HEK293 (cell line): ENCODE data around the gene SURF4.

ENCODE experiments used
- GLI4 ChIP-seq: fragments of 450-650 bp; formaldehyde crosslinking; IDR thresholded peaks from 2 replicates; pipeline ENCODE4 v1.5.1; 2016; ENCODE audit warnings: missing biosample characterization, missing genetic modification characterization
- HIC1 ChIP-seq: fragments of 450-650 bp; formaldehyde crosslinking; IDR thresholded peaks from 2 replicates; pipeline ENCODE4 v1.5.1; 2016; ENCODE audit warnings: missing biosample characterization, missing genetic modification characterization
- KLF10 ChIP-seq: fragments of 450-650 bp; IDR thresholded peaks from 2 replicates; pipeline ENCODE4 v1.5.1; 2018; ENCODE audit warnings: missing biosample characterization, mild to moderate bottlenecking, missing genetic modification characterization
- KLF9 ChIP-seq: fragments of 450-650 bp; formaldehyde crosslinking; IDR thresholded peaks from 2 replicates; pipeline ENCODE4 v1.5.1; 2016; ENCODE audit warnings: missing biosample characterization, missing genetic modification characterization, low read depth
- MEIS1 ChIP-seq: sonication (generic); formaldehyde crosslinking; IDR thresholded peaks from 2 replicates; pipeline ENCODE4 v1.8.1; 2022; ENCODE audit warnings: missing genetic modification reagents, mild to moderate bottlenecking, borderline replicate concordance
- ZBTB7A ChIP-seq: fragments of 450-650 bp; formaldehyde crosslinking; IDR thresholded peaks from 2 replicates; pipeline ENCODE4 v1.5.1; 2016; ENCODE audit warnings: low read depth, missing biosample characterization, missing genetic modification characterization
- ZNF132 ChIP-seq: fragments of 450-650 bp; formaldehyde crosslinking; IDR thresholded peaks from 2 replicates; pipeline ENCODE4 v1.5.1; 2017; ENCODE audit warnings: missing biosample characterization, missing genetic modification characterization, borderline replicate concordance
- ZNF138 ChIP-seq: fragments of 450-650 bp; formaldehyde crosslinking; IDR thresholded peaks from 2 replicates; pipeline ENCODE4 v1.5.1; 2016; ENCODE audit warnings: missing biosample characterization, missing genetic modification characterization, borderline replicate concordance
- ZNF155 ChIP-seq: fragments of 450-650 bp; formaldehyde crosslinking; IDR thresholded peaks from 2 replicates; pipeline ENCODE4 v1.5.1; 2016; ENCODE audit warnings: missing biosample characterization, missing genetic modification characterization
- ZNF169 ChIP-seq: fragments of 450-650 bp; formaldehyde crosslinking; IDR thresholded peaks from 2 replicates; pipeline ENCODE4 v1.5.1; 2016; ENCODE audit warnings: missing biosample characterization, missing genetic modification characterization
- ZNF24 ChIP-seq: fragments of 450-650 bp; formaldehyde crosslinking; IDR thresholded peaks from 2 replicates; pipeline ENCODE4 v1.5.1; 2016; ENCODE audit warnings: missing biosample characterization, missing genetic modification characterization
- ZNF280D ChIP-seq: fragments of 450-650 bp; formaldehyde crosslinking; IDR thresholded peaks from 2 replicates; pipeline ENCODE4 v1.5.1; 2016; ENCODE audit warnings: missing biosample characterization, missing genetic modification characterization
- ZNF302 ChIP-seq: fragments of 450-650 bp; formaldehyde crosslinking; IDR thresholded peaks from 2 replicates; pipeline ENCODE4 v1.5.1; 2016; ENCODE audit warnings: missing biosample characterization, missing genetic modification characterization, low read depth
- ZNF335 ChIP-seq: fragments of 450-650 bp; formaldehyde crosslinking; conservative IDR thresholded peaks from 2 replicates; pipeline ENCODE4 v1.5.1; 2016; ENCODE audit warnings: missing biosample characterization, missing genetic modification characterization
- ZNF513 ChIP-seq: fragments of 450-650 bp; IDR thresholded peaks from 2 replicates; pipeline ENCODE4 v1.5.1; 2018; ENCODE audit warnings: missing biosample characterization, missing genetic modification characterization
- ZNF530 ChIP-seq: fragments of 450-650 bp; formaldehyde crosslinking; IDR thresholded peaks from 2 replicates; pipeline ENCODE4 v1.5.1; 2016; ENCODE audit warnings: low read depth, missing biosample characterization, missing genetic modification characterization
- ZNF549 ChIP-seq: fragments of 450-650 bp; IDR thresholded peaks from 2 replicates; pipeline ENCODE4 v1.5.1; 2018; ENCODE audit warnings: missing biosample characterization, missing genetic modification characterization, mild to moderate bottlenecking, inconsistent platforms, moderate library complexity
- ZNF768 ChIP-seq: fragments of 450-650 bp; formaldehyde crosslinking; IDR thresholded peaks from 2 replicates; pipeline ENCODE4 v1.5.1; 2018; ENCODE audit warnings: missing biosample characterization, mild to moderate bottlenecking, missing genetic modification characterization
- ZNF785 ChIP-seq: fragments of 450-650 bp; formaldehyde crosslinking; IDR thresholded peaks from 2 replicates; pipeline ENCODE4 v1.5.1; 2016; ENCODE audit warnings: missing biosample characterization, missing genetic modification characterization
- ZXDB ChIP-seq: fragments of 450-650 bp; formaldehyde crosslinking; IDR thresholded peaks from 2 replicates; pipeline ENCODE4 v1.5.1; 2016; ENCODE audit warnings: missing biosample characterization, missing genetic modification characterization
- TF ChIP-seq, protein P1 (sequence below): fragments of 450-650 bp; formaldehyde crosslinking; IDR thresholded peaks from 2 replicates; pipeline ENCODE4; 2016; ENCODE audit warnings: missing biosample characterization, missing genetic modification characterization
- TF ChIP-seq, protein P2 (sequence below): fragments of 450-650 bp; formaldehyde crosslinking; IDR thresholded peaks from 2 replicates; pipeline ENCODE4 v1.5.1; 2016; ENCODE audit warnings: missing biosample characterization, missing genetic modification characterization
- TF ChIP-seq, protein P3 (sequence below): fragments of 450-650 bp; formaldehyde crosslinking; IDR thresholded peaks from 2 replicates; pipeline ENCODE4 v1.5.1; 2016; ENCODE audit warnings: missing biosample characterization, missing genetic modification characterization, borderline replicate concordance

Gene SURF4

GRCh38 chr9:133417541-133418461 lies 41.9 kb upstream of the SURF4 start, which contains the start of gene REXO4 (continued):
- TF ChIP-seq, protein P1, sequence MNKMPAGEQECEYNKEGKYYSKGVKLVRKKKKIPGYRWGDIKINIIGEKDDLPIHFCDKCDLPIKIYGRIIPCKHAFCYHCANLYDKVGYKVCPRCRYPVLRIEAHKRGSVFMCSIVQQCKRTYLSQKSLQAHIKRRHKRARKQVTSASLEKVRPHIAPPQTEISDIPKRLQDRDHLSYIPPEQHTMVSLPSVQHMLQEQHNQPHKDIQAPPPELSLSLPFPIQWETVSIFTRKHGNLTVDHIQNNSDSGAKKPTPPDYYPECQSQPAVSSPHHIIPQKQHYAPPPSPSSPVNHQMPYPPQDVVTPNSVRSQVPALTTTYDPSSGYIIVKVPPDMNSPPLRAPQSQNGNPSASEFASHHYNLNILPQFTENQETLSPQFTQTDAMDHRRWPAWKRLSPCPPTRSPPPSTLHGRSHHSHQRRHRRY: no peak
- TF ChIP-seq ZNF280D (tag by site-specific recombination) (peak; percentile 74; the same call in 1 of the 2 replicates), KLF9 (tag by site-specific recombination) (peak; percentile 84), HIC1 (tag by site-specific recombination) (peak; percentile 87), ZNF132 (tag by site-specific recombination) (no peak), ZNF530 (tag by site-specific recombination) (no peak), ZXDB (tag by site-specific recombination) (peak; percentile 99), ZNF785 (tag by site-specific recombination) (no peak), ZNF302 (0 out of 2 replicates have a peak, but pooled peaks have one; percentile 78), KLF10 (tag by site-specific recombination) (peak; percentile 85), MEIS1 (CRISPR knock-in tag) (no peak), ZNF155 (tag by site-specific recombination) (no peak), GLI4 (tag by site-specific recombination) (peak; percentile 99), ZBTB7A (tag by site-specific recombination) (0 out of 2 replicates have a peak, but pooled peaks have one; percentile 67), ZNF335 (tag by site-specific recombination) (peak; percentile 90), ZNF549 (tag by site-specific recombination) (no peak), ZNF24 (tag by site-specific recombination) (peak; percentile 95), ZNF138 (no peak), ZNF513 (no peak), ZNF169 (tag by site-specific recombination) (no peak), ZNF768 (tag by site-specific recombination) (no peak)
- TF ChIP-seq, protein P2, sequence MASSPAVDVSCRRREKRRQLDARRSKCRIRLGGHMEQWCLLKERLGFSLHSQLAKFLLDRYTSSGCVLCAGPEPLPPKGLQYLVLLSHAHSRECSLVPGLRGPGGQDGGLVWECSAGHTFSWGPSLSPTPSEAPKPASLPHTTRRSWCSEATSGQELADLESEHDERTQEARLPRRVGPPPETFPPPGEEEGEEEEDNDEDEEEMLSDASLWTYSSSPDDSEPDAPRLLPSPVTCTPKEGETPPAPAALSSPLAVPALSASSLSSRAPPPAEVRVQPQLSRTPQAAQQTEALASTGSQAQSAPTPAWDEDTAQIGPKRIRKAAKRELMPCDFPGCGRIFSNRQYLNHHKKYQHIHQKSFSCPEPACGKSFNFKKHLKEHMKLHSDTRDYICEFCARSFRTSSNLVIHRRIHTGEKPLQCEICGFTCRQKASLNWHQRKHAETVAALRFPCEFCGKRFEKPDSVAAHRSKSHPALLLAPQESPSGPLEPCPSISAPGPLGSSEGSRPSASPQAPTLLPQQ (tag by site-specific recombination): peak; percentile 94
- TF ChIP-seq, protein P3, sequence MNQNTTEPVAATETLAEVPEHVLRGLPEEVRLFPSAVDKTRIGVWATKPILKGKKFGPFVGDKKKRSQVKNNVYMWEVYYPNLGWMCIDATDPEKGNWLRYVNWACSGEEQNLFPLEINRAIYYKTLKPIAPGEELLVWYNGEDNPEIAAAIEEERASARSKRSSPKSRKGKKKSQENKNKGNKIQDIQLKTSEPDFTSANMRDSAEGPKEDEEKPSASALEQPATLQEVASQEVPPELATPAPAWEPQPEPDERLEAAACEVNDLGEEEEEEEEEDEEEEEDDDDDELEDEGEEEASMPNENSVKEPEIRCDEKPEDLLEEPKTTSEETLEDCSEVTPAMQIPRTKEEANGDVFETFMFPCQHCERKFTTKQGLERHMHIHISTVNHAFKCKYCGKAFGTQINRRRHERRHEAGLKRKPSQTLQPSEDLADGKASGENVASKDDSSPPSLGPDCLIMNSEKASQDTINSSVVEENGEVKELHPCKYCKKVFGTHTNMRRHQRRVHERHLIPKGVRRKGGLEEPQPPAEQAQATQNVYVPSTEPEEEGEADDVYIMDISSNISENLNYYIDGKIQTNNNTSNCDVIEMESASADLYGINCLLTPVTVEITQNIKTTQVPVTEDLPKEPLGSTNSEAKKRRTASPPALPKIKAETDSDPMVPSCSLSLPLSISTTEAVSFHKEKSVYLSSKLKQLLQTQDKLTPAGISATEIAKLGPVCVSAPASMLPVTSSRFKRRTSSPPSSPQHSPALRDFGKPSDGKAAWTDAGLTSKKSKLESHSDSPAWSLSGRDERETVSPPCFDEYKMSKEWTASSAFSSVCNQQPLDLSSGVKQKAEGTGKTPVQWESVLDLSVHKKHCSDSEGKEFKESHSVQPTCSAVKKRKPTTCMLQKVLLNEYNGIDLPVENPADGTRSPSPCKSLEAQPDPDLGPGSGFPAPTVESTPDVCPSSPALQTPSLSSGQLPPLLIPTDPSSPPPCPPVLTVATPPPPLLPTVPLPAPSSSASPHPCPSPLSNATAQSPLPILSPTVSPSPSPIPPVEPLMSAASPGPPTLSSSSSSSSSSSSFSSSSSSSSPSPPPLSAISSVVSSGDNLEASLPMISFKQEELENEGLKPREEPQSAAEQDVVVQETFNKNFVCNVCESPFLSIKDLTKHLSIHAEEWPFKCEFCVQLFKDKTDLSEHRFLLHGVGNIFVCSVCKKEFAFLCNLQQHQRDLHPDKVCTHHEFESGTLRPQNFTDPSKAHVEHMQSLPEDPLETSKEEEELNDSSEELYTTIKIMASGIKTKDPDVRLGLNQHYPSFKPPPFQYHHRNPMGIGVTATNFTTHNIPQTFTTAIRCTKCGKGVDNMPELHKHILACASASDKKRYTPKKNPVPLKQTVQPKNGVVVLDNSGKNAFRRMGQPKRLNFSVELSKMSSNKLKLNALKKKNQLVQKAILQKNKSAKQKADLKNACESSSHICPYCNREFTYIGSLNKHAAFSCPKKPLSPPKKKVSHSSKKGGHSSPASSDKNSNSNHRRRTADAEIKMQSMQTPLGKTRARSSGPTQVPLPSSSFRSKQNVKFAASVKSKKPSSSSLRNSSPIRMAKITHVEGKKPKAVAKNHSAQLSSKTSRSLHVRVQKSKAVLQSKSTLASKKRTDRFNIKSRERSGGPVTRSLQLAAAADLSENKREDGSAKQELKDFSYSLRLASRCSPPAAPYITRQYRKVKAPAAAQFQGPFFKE (tag by site-specific recombination): peak; percentile 92; the same call in 1 of the 2 replicates
